HCT116 (cell line): Measurements from ENCODE around the gene CCL21. TPM values are rescaled to one million over a fixed set of nuclear protein-coding genes. Genes with fewer than 3 reads are reported as not detected.

Source experiments
- ATAC-seq: fragments of 200-7000 bp; cut with Tn5 transposase; 2 replicates; pipeline ENCODE4 v1.9.1; 2020; ENCODE audit warnings: mild to moderate bottlenecking, moderate library complexity
- BruUV-seq: library from RNA; stranded (reverse); fragments of 400-500 nt; replicated peaks from 2 replicates; lab custom pipeline; 2021; lab: Mats Ljungman, UMichigan
- CTCF ChIA-PET: fragments of 300-600 bp; sonication (Branson Sonifier 250); formaldehyde crosslinking; loops from one replicate; lab custom pipeline; 2021; ENCODE audit warnings: antibody characterized with exemption; lab: Charles Lee
- POLR2A ChIA-PET: fragments of 300-600, 350-600 bp; sonication (Branson Sonifier 250); formaldehyde crosslinking; loops from one replicate; lab custom pipeline; 2021; ENCODE audit warnings: antibody characterized with exemption; lab: Charles Lee
- RAD21 ChIA-PET, 2 experiments: fragments of 300-600 bp; sonication (Branson Sonifier 250); formaldehyde crosslinking; loops; one replicate each; lab custom pipeline; 2023; ENCODE audit warnings: low total read pairs in 2 of 2; ENCODE audit not compliant: uncharacterized antibody in 2 of 2, unreplicated experiment in 2 of 2, low non-redundant PET in 1 of 2; lab: Charles Lee
- DNase-seq: peaks from one replicate; pipeline ENCODE4 v3.0.0-alpha.2; 2010; ENCODE audit warnings: low read depth, low spot score
- H2AFZ ChIP-seq: fragments of 200-600 bp; shearing (Covaris generic), sonication (generic); 2 replicates; pipeline ENCODE4 v1.6.1; 2017; ENCODE audit warnings: low read depth, mixed run types, mixed read lengths, antibody characterized with exemption, low read length; ENCODE audit not compliant: poor library complexity, severe bottlenecking
- H3K27ac ChIP-seq: 2 replicates; pipeline ENCODE4 v1.5.1; 2012; ENCODE audit warnings: low read depth, low read length
- H3K27me3 ChIP-seq: fragments of 200-600 bp; sonication (generic); 2 replicates; pipeline ENCODE4 v1.6.1; 2016; ENCODE audit warnings: mixed run types, low read length, mixed read lengths; ENCODE audit not compliant: insufficient read depth
- H3K36me3 ChIP-seq, 2 experiments: fragments of 200-500 bp in 1 of 2; fragments of 200-600 bp in 1 of 2; sonication (Bioruptor generic) in 1 of 2; sonication (generic) in 1 of 2; 2 replicates each; pipeline versions ENCODE4 v1.5.1 to v1.6.1; 2014 to 2016; ENCODE audit warnings: low read length in 2 of 2, inconsistent platforms in 1 of 2, mixed read lengths in 1 of 2, mixed run types in 1 of 2; ENCODE audit not compliant: insufficient read depth in 2 of 2, control insufficient read depth in 1 of 2
- H3K4me1 ChIP-seq, 2 experiments: fragments of 200-600 bp in 1 of 2; sonication (generic) in 1 of 2; 2 replicates each; pipeline versions ENCODE4 v1.5.1 to v1.6.1; 2012 to 2017; ENCODE audit warnings: low read length in 2 of 2, inconsistent platforms in 1 of 2, mild to moderate bottlenecking in 1 of 2, mixed read lengths in 1 of 2, mixed run types in 1 of 2, moderate library complexity in 1 of 2; ENCODE audit not compliant: insufficient read depth in 2 of 2, control insufficient read depth in 1 of 2
- H3K4me2 ChIP-seq: fragments of 200-600 bp; sonication (generic); 2 replicates; pipeline ENCODE4 v1.6.1; 2017; ENCODE audit warnings: mixed run types, low read length, mixed read lengths
- H3K4me3 ChIP-seq, 2 experiments: fragments of 200-600 bp in 1 of 2; sonication (generic) in 1 of 2; replicated peaks in 1 of 2; 2 replicates each; pipeline ENCODE4 v1.5.1; 2011 to 2016; ENCODE audit warnings: low read length in 2 of 2, control low read depth in 1 of 2, low read depth in 1 of 2, mild to moderate bottlenecking in 1 of 2, mixed read lengths in 1 of 2, mixed run types in 1 of 2
- H3K79me2 ChIP-seq: fragments of 200-600 bp; sonication (generic); 2 replicates; pipeline ENCODE4 v1.6.1; 2017; ENCODE audit warnings: mild to moderate bottlenecking, mixed run types, low read length, moderate library complexity, mixed read lengths; ENCODE audit not compliant: insufficient read depth
- H3K9ac ChIP-seq: fragments of 200-600 bp; sonication (generic); 2 replicates; pipeline ENCODE4 v1.6.1; 2016; ENCODE audit warnings: low read length, mixed read lengths
- H3K9me2 ChIP-seq: fragments of 200-600 bp; sonication (generic), shearing (Covaris generic); 2 replicates; pipeline ENCODE4 v1.6.1; 2017; ENCODE audit warnings: mixed run types, mild to moderate bottlenecking, moderate library complexity; ENCODE audit not compliant: insufficient read depth
- H3K9me3 ChIP-seq, 2 experiments: fragments of 200-500 bp in 1 of 2; fragments of 200-600 bp in 1 of 2; sonication (Bioruptor generic) in 1 of 2; sonication (generic) in 1 of 2; 2 replicates each; pipeline ENCODE4 v1.6.1; 2014 to 2017; ENCODE audit warnings: low read length in 2 of 2, mixed read lengths in 2 of 2, inconsistent platforms in 1 of 2, low read depth in 1 of 2, mild to moderate bottlenecking in 1 of 2, mixed run types in 1 of 2, moderate library complexity in 1 of 2; ENCODE audit not compliant: control insufficient read depth in 1 of 2, insufficient read depth in 1 of 2
- H4K20me1 ChIP-seq: fragments of 200-600 bp; sonication (generic), shearing (Covaris generic); 2 replicates; pipeline ENCODE4 v1.6.1; 2017; ENCODE audit warnings: mixed run types, mild to moderate bottlenecking, moderate library complexity; ENCODE audit not compliant: insufficient read depth
- ATF3 ChIP-seq: IDR thresholded peaks from 2 replicates; pipeline ENCODE4 v1.6.1; 2012
- CBX3 ChIP-seq: IDR thresholded peaks from 2 replicates; pipeline ENCODE4 v1.6.1; 2012; ENCODE audit warnings: low read depth
- CTCF ChIP-seq, 3 experiments: fragments of 200-600 bp in 1 of 3; sonication (generic) in 1 of 3; IDR thresholded peaks in 2 of 3; conservative IDR thresholded peaks in 1 of 3; 2 replicates each; pipeline ENCODE4 v1.5.1; 2012 to 2017; ENCODE audit warnings: low read depth in 2 of 3, low read length in 2 of 3, antibody characterized with exemption in 1 of 3, borderline replicate concordance in 1 of 3, control low read depth in 1 of 3, mild to moderate bottlenecking in 1 of 3, mixed read lengths in 1 of 3, mixed run types in 1 of 3, moderate library complexity in 1 of 3; ENCODE audit not compliant: insufficient read depth in 1 of 3
- EGR1 ChIP-seq: IDR thresholded peaks from 2 replicates; pipeline ENCODE4 v1.6.1; 2012; ENCODE audit warnings: low read depth
- FOSL1 ChIP-seq: IDR thresholded peaks from 2 replicates; pipeline ENCODE4 v1.6.1; 2012; ENCODE audit warnings: low read depth
- JUND ChIP-seq: IDR thresholded peaks from 2 replicates; pipeline ENCODE4 v1.6.1; 2012
- MAX ChIP-seq: IDR thresholded peaks from 2 replicates; pipeline ENCODE4 v1.6.1; 2012
- POLR2A ChIP-seq: IDR thresholded peaks from 2 replicates; pipeline ENCODE4 v1.7.0; 2011; ENCODE audit warnings: borderline replicate concordance; ENCODE audit not compliant: insufficient read depth, insufficient read length; ENCODE audit errors: extremely low read depth
- RAD21 ChIP-seq: IDR thresholded peaks from 2 replicates; pipeline ENCODE4 v1.6.1; 2012; ENCODE audit warnings: low read depth, mild to moderate bottlenecking
- SRF ChIP-seq: IDR thresholded peaks from 2 replicates; pipeline ENCODE4 v1.6.1; 2012; ENCODE audit warnings: low read depth
- TCF7L2 ChIP-seq: IDR thresholded peaks from 2 replicates; pipeline ENCODE4 v1.7.0; 2011; ENCODE audit warnings: borderline replicate concordance, inconsistent platforms; ENCODE audit not compliant: insufficient read depth, insufficient read length; ENCODE audit errors: extremely low read depth
- YY1 ChIP-seq: IDR thresholded peaks from 2 replicates; pipeline ENCODE4 v1.6.1; 2011; ENCODE audit warnings: low read length, low read depth, moderate library complexity, mild to moderate bottlenecking; ENCODE audit not compliant: insufficient replicate concordance; ENCODE audit errors: extremely low read depth
- intact Hi-C: fragments of 100-400 bp; cut with micrococcal nuclease; formaldehyde crosslinking; loops from 2 replicates; pipeline ENCODE4 v1.10.0; 2022
- total RNA-seq: library from RNA; stranded (reverse); gene quantifications from one replicate; pipeline ENCODE4 v1.2.1, GENCODE V29; 2021; ENCODE audit not compliant: unreplicated experiment

CCL21 gene
- total RNA-seq, 1 experiment from 2014 or later, result 0.74 TPM

- Histone ChIP-seq H3K9me2 (no peaks in the 10 kb centered on the region), H3K9me3 (no peaks in the 10 kb centered on the region), H2AFZ (peak overlapping the region; percentile 82), H4K20me1 (no peaks in the 10 kb centered on the region), H3K36me3 (no peaks in the 10 kb centered on the region), H3K9ac (peak overlapping the region; percentile 18), H3K27me3 (no peaks in the 10 kb centered on the region), H3K4me1 (peaks cover 3 to 14% of the 10 kb centered on the region in 2 experiments; a peak in 2 of 4 replicates), H3K27ac (no peak overlapping the region), H3K4me3 (peak overlapping the region; percentile 41 to 57), H3K4me2 (peak overlapping the region; percentile 87), H3K79me2 (no peaks in the 10 kb centered on the region)
- ATAC-seq (peak; percentile 91), DNase-seq (peak; percentile 23)
- CTCF ChIA-PET, result interaction anchor here (0.7 to 1.8 kb wide), 4 partner anchors 8 to 521 kb away, joined by 3 to 14 read pairs (median 8); partner anchors contain the start of gene CCL21
- BruUV-seq, result no TSS peak
- POLR2A ChIA-PET, result no interaction called here
- RAD21 ChIA-PET, result no interaction called here
- no peak for TF ChIP-seq TCF7L2
- TF ChIP-seq EGR1, result no peak
- TF ChIP-seq FOSL1, result no peak
- no peak for TF ChIP-seq ATF3
- no peak for TF ChIP-seq POLR2A
- TF ChIP-seq CBX3, result no peak
- TF ChIP-seq YY1, result no peak
- TF ChIP-seq RAD21, result peak; percentile 72
- no peak for TF ChIP-seq JUND
- no peak for TF ChIP-seq SRF
- TF ChIP-seq MAX, result peak; percentile 44; the same call in 1 of the 2 replicates
- peak; percentile 72 to 93 (median 92) for TF ChIP-seq CTCF (IDR thresholded peaks at IDR 0.05 in 2 of 3, conservative IDR thresholded peaks at IDR 0.05 in 1 of 3; ENCODE audit: borderline replicate concordance in 1 of 3, insufficient read depth in 1 of 3, low read depth in 2 of 3, low read length in 2 of 3)
- intact Hi-C loops, result no loop called here
These were observed 8.7 kb downstream of the CCL21 start for GRCh38 chr9:34701023-34701768.
